GM12892 (cell line): Measurements from ENCODE around the gene APBB1IP.
"Not testable (repeated sequence)": the region's sequence is repeated elsewhere in the genome, so short reads cannot be mapped to it uniquely, and the experiment has no call there.

ENCODE experiments used
- DNase-seq: peaks from one replicate; pipeline ENCODE4 v3.0.0; 2011; ENCODE audit not compliant: insufficient read length
- FAIRE-seq: peaks from 2 replicates; lab custom pipeline; 2011; peaks lifted over from hg19 to GRCh38; lab: Jason Lieb, UNC
- POLR2A ChIP-seq: IDR thresholded peaks from 2 replicates; pipeline ENCODE4 v1.6.1; 2011; ENCODE audit warnings: low read depth, low read length, control low read depth
- POLR2AphosphoS5 ChIP-seq: IDR thresholded peaks from 2 replicates; pipeline ENCODE4 v1.6.1; 2011; ENCODE audit warnings: low read depth, low read length, control low read depth
- TAF1 ChIP-seq: IDR thresholded peaks from 2 replicates; pipeline ENCODE4 v1.6.1; 2011; ENCODE audit warnings: low read depth, mild to moderate bottlenecking, control low read depth, low read length, borderline replicate concordance

The APBB1IP gene

DNA sequence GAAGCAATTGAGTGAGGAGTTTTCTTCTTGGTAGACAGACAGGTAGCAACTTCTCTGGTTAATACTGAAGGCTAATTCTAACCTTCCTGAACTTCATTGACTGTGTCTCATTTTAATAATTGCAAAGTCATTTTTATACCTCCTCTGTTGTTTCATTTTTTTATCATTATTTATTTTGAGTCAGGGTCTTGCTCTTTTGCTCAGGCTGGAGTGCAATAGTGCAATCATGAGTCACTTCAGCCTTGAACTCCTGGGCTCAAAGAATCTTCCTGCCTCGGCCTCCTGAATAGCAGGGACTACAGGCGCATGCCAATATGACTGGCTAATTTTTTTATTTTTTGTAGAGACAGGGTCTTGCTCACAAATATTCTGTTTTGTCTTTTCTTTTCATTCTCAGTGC is 45.4 kb downstream of the APBB1IP start:
- FAIRE-seq (no peak), DNase-seq (no peak)
- TF ChIP-seq TAF1 (no peak), POLR2A (no peak), POLR2AphosphoS5 (no peak)

DNA sequence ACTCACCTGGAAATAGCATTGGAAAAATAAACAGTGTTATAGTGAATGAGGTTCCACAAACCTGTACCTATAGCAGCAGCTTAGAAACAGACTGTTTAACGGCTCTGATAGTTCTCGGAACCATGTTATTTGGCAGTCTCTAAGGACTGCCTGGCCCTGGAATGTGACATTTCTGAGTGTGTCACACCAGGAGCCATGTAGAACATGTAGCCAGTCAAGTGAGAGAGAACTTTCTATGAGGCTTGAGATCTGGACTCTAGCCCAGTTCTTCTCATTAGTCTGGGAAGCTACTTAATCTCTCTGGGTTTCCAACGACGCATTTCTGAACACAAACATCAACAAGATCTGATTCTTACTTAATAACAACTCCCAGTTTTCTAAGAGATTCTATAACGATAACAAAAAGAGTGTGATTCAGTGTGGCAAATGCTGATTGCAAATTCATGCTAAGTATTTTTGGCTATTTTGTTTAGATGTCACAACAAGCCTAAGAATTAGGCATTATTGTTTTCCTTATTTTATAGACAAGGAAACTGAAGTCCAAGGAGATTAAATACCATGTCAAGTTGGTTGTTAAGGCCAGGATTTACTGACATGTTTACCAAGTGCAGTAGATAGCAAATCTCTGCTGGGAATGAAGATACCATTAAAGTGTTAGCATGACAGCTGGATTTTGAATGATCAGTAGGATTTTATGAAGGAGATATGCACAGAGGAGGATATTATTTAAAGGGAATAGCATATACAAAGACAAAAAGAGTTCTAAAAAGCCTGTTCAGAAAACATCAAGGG is 47.2 kb downstream of the APBB1IP start:
- no peak for TF ChIP-seq POLR2A
- no peak for TF ChIP-seq TAF1
- no peak for TF ChIP-seq POLR2AphosphoS5
- no peak for FAIRE-seq
- DNase-seq = no peak

DNA sequence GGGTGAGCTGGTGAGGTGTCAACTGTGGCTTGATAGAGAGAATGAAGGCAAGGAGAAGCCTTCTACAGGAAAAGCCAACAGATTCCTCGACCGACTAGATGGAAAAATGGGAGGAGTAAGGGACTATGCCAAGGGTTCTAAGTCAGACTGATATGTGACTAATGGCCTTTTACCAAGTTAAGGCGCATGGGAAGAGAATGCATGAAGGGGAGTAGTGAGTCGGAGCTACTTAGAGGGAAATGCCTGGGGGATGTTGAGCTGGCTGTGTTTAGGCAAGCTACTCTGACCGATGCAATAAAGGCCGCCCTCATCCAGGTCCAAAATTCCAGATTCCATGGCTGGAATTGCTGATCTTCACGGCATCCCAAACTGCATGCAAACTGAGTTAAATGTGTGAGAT is 48.2 kb downstream of the APBB1IP start:
- DNase-seq = no peak
- FAIRE-seq = no peak
- TF ChIP-seq POLR2A (no peak), TAF1 (no peak), POLR2AphosphoS5 (no peak)

DNA sequence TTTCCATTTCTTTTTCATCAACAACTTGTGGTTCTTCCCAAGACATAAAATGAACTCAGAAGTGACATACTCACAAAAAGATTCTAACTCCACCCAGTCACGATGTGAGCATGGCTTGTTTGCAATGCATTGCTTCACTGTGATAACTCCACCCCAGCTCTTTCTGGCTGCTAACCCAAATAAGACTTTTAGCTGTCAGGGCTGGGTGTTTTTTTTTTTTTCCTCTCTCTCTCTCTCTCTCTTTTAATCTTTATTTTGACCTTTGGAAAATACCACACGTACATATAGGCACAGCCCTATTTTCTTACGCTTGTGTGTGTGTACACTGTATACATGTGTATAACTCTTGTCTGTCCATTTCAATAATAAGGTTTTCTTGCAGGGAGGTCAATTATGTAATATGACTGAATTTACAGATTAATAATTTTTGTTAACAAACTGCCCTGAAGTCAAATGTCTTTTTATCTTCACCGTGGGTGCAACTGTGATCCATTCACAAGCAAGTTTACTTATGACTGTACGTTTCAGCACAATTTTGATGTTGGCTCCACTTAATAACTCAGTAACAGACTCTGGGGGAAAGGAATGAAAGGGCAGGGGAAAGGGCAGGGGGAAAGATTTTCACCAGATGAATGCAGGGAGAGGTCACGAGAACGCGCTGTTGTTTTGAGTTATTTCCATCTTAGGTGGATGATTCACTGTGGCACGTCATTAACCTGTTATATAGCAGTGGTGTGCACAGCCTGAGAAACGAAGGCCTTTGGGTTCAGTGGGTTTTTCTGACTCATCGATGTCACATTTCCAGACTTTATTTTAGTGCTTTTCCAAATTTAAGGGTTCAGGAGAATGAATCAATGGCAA is 49.1 kb downstream of the APBB1IP start:
- peak; percentile 89 for FAIRE-seq
- DNase-seq = no peak
- TF ChIP-seq TAF1 = no peak
- no peak for TF ChIP-seq POLR2A
- no peak for TF ChIP-seq POLR2AphosphoS5

DNA sequence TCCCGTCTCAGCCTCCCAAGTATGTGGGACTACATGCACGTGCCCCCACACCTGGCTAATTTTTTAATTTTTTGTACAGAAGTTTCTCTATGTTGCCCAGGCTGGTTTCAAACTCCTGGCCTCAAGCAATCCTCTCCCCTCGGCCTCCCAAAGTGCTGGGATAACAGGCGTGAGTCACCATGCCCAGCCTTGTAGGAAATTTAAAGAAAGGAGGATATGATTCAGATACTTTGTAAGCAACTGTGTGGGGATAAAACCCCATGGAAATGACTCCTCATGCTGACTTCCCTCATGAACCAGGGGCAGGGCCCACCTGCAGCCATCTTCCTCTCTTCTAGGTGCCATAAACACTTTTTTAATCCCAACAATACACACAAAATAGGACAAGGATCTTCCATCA is 50.2 kb downstream of the APBB1IP start:
- TF ChIP-seq POLR2A = no peak
- no peak for TF ChIP-seq TAF1
- no peak for TF ChIP-seq POLR2AphosphoS5
- DNase-seq (no peak), FAIRE-seq (no peak)

DNA sequence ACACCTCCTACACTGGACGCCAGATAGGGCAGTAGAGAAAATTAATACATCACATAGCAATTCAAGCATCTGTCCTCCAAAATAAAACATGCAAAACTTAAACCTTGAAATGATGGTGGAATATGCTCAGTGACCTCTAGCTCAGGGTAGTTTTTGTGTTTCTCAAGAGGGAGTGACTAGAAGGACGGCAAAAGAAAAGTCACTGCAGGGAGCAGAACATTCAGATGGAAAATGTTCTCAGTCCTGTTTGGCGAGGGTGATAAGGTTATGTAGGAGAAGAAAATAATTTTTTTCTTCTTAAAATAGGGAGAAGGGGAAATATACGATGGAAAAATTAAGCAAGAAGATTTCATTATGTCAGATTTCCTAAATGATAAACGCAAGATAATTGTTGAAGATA is 50.9 kb downstream of the APBB1IP start:
- FAIRE-seq (no peak), DNase-seq (no peak)
- TF ChIP-seq TAF1 = no peak

DNA sequence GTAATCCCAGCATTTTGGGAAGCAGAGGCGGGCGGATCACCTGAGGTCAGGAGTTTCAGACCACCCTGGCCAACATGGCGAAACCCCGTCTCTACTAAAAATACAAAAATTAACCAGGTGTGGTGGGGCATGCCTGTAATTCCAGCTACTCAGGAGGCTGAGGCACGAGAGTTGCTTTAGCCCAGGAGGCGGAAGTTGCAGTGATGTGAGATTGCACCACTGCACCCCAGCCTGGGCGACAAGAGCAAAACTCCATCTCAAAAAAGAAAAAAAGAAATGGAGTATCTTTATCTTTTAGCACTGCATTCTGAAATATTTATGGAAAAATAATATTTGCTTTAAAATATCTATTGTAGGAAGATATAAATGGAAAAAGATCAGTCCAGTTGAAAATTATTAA is 52.2 kb downstream of the APBB1IP start:
- not testable (repeated sequence) for FAIRE-seq, DNase-seq

DNA sequence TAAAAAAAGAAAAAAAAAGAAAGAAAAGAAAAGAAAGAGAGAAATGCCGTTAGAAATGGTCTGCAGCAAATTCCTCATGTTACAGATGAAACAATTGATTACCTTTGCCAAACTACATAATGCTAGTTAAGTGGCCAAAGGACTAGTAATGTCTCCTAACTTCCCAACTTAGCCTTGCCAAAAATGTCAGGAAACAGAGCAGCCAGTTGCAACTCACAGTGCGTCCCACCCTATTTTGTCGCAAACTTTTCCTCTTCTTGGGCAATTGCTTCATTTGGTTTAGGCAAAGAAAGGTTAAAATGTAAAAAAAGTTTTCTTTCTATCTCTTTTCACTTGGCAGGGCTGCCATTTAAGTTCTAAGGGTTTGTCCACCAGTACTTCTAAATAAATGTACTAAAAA is 53.1 kb downstream of the APBB1IP start:
- no peak for FAIRE-seq
- no peak for TF ChIP-seq TAF1
- TF ChIP-seq POLR2A = no peak
- no peak for TF ChIP-seq POLR2AphosphoS5

DNA sequence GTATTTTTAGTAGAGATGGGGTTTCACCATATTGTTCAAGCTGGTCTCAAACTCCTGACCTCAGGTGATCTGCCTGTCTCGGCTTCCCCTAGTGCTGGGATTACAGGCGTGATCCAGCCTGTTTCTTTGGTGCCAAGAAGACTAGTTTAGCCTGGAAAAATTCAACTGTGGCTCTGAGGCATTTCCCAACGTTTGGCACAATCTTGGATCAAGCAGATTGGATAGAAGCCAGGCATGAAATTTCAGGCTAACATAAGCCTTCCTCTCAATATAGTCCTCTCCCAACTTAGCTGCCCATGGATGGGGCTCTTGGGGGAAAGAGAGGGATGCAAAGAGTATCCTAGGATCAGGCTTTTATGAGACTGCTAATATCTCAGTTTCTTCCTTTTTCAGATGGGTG is 53.8 kb downstream of the APBB1IP start:
- FAIRE-seq (no peak), DNase-seq (no peak)
- TF ChIP-seq TAF1 (no peak), POLR2AphosphoS5 (no peak), POLR2A (no peak)

More for the DNA sequence above, 53.1 kb downstream of the APBB1IP start:
- DNase-seq = no peak

DNA sequence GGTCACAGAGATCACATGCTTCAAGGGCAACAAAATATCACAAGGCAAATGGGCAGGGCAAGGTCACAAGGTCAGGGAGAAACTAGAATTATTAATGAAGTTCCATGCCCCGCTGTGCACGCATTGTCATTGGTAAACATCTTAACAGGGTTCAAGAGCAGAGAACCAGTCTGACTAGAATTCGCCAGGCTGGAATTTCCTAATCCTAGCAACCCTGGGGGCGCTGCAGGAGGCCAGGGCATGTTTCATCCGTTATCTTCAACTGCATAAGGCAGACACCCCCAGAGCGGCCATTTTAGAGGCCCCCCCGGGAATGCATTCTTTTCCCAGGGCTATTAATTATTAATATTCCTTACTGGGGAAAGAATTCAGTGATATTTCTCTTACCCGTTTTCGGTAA is 54.6 kb downstream of the APBB1IP start:
- FAIRE-seq, DNase-seq: not testable (repeated sequence)

DNA sequence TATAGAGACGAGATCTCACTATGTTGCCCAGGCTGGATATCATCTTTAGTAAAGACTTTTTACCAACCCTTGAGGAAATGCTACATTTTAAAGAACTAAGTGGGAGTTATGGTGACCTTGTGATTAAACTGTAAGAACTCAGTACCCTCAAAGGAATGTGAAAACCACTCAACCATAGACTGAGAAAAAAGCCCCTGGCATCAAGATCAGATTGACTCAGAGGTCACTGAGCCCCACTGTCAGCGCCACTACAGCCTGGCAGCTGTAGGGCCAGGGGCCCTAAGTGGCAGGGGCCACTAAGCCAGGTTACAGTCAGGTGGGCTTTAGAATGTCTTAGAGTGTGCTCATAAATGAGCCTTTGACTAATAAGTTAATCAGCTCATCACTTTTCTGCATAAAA is 55.9 kb downstream of the APBB1IP start:
- DNase-seq (no peak), FAIRE-seq (no peak)
- TF ChIP-seq TAF1 (no peak), POLR2AphosphoS5 (no peak), POLR2A (no peak)

DNA sequence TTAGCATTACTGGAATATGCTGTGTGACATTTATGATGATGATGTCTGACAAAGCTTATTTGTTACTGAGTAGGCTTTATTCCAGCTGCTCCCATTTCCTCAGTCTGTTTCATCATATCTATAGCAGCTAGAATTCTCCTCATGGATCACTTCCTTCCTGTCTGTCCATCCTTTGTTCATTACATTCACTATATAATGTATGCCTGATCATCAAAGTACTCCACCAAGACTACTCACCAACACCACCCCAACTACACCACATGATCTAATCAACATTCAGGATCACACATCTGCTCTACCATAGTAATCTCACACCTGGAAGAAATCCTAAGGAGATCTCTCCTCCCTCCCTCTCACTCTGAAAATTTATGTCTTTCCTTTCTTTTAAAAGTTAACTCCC is 61.3 kb downstream of the APBB1IP start:
- TF ChIP-seq POLR2A (no peak), TAF1 (no peak)
- FAIRE-seq = no peak
- DNase-seq = no peak
